Body of pancreas (tissue), 4 donors: ENCODE measurements around the gene LIMS1.

Experiments used
- POLR2A ChIP-seq, 3 donors: fragments of 450-650 bp; IDR thresholded peaks; one replicate each; pipeline ENCODE4 v1.6.1; 2016; ENCODE audit warnings: antibody characterized with exemption in 3 of 3, mild to moderate bottlenecking in 2 of 3
- TF ChIP-seq, protein P1 (sequence below), 7 experiments: fragments of 450-650 bp in 4 of 7; fragments of 200-600 bp in 3 of 7; sonication (generic) in 3 of 7; IDR thresholded peaks; one replicate each; pipeline ENCODE4 v1.5.1; 2016 to 2019; ENCODE audit warnings: antibody characterized with exemption in 7 of 7

DNA sequence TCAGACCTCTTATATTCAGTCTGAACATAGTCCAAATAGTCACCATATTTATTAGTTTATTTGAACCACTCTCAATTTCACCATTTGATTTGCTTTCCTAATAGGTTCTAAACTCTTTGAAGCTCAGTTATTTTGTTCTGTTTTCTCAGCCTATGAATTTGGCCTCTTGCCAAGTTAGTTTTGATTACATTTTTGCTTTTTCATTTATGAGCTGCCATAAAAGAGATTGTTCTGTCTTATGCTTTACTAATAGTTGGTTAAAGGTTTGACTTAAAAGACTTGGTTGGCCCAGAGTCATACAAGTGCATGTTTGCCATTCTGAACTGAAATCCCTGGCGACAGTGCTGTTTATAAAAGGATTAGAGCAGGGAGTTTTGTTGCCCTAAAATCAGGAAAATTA lies 99.1 kb downstream of the LIMS1 start:
- TF ChIP-seq, protein P1, sequence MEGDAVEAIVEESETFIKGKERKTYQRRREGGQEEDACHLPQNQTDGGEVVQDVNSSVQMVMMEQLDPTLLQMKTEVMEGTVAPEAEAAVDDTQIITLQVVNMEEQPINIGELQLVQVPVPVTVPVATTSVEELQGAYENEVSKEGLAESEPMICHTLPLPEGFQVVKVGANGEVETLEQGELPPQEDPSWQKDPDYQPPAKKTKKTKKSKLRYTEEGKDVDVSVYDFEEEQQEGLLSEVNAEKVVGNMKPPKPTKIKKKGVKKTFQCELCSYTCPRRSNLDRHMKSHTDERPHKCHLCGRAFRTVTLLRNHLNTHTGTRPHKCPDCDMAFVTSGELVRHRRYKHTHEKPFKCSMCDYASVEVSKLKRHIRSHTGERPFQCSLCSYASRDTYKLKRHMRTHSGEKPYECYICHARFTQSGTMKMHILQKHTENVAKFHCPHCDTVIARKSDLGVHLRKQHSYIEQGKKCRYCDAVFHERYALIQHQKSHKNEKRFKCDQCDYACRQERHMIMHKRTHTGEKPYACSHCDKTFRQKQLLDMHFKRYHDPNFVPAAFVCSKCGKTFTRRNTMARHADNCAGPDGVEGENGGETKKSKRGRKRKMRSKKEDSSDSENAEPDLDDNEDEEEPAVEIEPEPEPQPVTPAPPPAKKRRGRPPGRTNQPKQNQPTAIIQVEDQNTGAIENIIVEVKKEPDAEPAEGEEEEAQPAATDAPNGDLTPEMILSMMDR (IDR thresholded peaks at IDR 0.05) = no peak
- no peak for TF ChIP-seq POLR2A (IDR thresholded peaks at IDR 0.05)
